SH-SY5Y (cell line): ENCODE data around the gene IGF2BP1.

Source experiments
- GATA2 ChIP-seq: IDR thresholded peaks from 2 replicates; pipeline ENCODE4 v1.6.1; 2011; ENCODE audit warnings: mild to moderate bottlenecking, low read depth, low read length
- GATA3 ChIP-seq: IDR thresholded peaks from 2 replicates; pipeline ENCODE4 v1.6.1; 2011; ENCODE audit warnings: low read depth, mild to moderate bottlenecking, low read length, moderate library complexity

- TF ChIP-seq GATA2 (no peak), GATA3 (no peak)
Observed at GRCh38 chr17:48993951-48994350, 3.2 kb upstream of the IGF2BP1 start.
